NCI-H748 (cell line): ENCODE measurements around the gene CACNA1C.

ENCODE experiments used
- DNase-seq: peaks from one replicate; lab custom pipeline; 2025; ENCODE audit not compliant: unreplicated experiment; lab: John Stamatoyannopoulos, UW

CACNA1C gene

DNA sequence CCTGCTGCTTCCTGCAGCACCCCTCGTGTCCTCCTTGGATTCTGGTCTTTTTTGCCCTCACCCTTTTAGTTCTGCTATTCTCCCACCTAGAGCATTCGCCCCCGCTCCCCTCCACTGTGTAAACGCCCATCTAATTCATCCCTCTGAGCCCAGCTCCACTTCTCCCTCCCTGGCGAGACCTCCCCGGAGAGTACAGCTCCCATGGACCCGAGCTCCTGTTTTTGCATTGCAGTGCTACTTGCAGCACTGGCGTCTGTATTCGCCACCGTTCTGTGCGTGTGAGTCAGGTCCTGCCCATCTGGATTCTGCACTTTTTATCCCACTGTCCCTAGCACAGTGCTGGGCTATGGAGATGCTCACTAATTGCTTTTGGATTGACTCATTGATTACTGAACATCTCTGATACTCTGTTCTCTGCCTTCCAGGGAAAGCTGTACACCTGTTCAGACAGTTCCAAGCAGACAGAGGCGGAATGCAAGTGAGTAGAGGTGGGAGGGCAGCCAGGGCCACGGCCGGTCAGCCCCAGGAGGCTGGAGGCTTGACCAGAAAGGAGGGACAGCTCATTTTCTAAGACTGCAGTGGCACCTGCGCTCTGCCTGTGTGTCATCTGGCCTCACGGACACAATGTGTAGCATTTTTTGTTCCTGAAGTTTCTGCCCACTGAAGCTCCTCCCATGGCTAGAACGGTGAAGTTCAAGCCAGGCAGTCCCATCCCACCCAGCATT, 553.6 kb downstream of the CACNA1C start:
- DNase-seq: no peak

DNA sequence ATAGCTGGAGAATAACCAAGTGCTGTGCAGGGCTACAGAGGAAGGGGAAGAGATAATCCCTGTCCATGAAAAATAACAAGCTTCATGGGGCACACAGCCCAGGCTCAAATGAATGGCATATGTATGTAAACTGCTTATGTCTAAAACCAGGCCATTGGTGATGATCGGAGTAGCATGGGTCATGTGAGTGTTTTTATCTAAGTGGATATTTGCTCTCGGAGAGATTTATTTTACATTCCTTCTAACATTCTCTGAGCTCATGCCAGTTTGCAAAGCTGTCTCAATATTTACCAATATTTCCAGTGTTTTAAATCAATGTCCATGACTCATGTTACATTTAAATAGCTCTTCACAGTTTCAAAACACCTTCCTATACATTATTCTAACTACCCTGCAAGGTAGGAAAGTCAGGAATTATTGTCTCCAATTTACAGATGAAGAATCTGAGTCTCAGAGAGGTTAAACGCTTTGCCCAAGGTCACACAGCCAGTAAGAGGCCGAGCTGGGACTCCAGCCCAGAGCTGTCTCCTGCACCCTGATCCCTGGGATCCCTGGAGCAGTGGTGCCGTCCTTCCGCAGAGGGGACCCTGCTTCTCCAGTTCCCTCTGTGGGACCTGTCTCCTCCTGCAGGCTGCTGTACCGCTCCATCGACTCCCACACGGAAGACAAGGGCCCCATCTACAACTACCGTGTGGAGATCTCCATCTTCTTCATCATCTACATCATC, 555.3 kb downstream of the CACNA1C start:
- DNase-seq: no peak

DNA sequence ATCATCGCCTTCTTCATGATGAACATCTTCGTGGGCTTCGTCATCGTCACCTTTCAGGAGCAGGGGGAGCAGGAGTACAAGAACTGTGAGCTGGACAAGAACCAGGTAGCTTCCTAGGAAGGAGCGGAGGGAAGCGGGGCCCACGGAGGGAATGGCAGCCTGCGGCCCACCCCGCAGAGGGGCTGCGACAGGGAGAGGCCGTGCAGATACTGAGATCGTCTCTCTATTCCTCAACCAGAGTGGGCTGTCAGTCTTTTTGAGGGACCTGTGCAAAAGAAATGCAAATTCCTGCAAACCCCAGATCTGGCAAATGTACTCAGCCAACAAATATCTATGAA, 555.8 kb downstream of the CACNA1C start:
- DNase-seq: no peak

DNA sequence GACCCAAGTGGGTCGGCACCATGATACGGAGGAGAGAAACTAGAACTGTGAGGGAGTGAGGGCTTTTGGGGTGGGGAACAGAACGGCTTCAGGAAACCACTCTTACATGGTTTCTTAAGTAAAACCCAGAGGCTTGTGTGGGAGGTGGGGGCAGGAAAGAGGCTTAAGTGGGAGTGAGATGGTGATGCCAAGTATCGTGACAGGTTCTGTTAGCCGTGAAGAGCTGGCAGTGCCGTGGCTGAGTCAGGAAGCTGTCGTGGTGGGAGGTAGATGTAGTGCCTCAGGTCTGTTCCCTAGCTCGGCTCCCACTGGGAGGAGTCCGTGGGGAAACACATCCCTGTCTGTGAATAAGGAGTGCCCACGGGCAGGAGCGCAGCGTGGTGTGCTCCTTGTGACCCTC, 556.2 kb downstream of the CACNA1C start:
- DNase-seq: no peak

- DNase-seq: no peak
These were observed 557.6 kb downstream of the CACNA1C start for GRCh38 chr12:2610358-2610757.

DNA sequence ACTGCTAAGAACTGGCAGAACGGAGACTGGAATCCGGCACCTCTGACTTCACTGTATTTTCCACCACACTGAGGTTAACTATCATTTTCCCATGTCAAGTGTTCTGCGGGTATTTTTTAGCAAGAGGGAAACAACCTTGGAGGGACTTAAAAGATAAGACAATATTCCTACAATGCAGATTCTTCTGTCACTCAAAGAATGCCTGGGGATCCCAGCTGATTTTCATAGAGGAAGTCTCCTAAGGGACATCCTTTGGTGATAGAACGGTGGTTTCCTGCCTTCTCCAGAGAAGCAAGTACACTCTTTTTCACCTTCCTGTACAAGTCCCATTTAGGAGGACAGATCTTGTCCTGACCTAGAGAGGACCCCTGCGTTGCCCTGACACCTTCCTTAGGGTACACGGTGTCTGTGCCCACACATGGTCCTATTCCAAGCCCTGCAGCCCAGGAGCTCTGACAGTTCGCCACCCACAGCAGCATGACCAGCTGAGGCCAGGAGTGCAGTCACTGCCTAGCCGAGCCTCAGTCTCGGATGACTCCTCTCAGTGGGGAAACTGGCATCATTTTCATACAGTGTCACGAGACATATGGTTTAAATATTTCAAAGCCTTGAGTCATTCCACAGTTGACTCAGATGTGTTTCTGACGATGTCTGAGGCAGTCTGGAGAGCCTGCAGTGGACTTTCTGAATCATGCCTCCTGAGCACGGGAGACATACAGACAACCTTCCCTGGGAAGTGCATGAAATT, 560.7 kb downstream of the CACNA1C start:
- DNase-seq: no peak

DNA sequence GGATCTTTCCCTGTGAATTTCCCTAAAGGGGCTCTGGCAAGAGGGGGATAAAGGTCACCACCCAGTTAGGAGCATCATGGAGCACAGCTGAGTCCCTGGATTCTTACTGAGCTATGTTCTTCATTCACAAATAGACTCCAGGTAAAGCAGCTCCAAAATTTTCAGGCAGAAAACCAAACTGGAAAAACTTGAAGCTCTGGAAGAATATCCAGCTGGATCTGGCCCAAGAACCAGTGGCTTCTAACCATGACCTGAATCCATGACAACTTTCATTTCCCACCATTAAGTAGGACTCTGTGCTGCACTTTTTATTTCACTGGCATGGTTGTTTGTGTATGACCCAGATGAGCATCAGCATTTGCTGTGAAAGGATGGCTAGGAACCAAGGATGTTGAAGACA, 561.6 kb downstream of the CACNA1C start:
- no peak for DNase-seq

- DNase-seq: no peak
These were observed 563.0 kb downstream of the CACNA1C start for GRCh38 chr12:2615665-2616402.

DNA sequence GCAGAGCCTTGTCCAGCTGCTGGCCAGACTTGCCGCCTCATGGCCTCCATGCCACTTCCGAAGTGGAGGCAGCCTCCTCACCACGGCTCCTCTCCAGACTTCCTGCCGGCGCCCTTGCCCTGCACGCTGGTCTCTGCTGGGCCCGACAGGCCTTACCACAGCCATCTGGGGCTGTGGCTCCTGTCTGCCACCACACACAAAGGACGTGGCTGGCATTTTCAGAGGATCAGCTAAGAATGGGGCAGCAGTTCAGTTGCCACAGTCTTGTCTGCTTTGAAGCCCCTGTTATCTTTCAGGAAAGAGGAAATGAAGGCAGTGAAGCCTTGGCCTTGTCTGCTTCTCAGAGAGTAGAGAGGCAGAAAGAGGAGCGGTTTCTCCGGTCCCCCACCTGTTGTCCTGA, 564.0 kb downstream of the CACNA1C start:
- DNase-seq: no peak

DNA sequence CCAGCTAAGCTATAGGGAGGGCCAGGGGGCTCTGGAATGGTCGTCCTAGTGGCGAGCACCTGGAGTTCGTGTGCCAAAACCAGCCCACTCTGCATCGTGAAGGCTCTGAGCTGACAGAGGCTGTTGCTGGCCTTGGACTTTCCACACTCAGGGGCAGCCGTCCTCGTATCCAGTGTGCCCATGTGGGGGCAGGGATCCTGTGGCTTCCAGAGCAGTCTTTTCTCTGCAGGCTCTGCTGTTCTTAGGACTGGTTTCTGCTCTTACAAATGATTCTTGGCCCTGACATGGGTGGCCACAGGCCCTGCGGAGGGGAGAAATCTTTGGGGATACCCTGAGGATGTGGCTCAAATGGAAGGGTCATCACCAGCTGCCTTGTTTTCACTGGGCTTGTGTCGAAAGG, 564.6 kb downstream of the CACNA1C start:
- no peak for DNase-seq

GRCh38 chr12:2618291-2618995, 565.7 kb downstream of the CACNA1C start:
- DNase-seq: no peak

GRCh38 chr12:2619136-2619535, 566.3 kb downstream of the CACNA1C start:
- DNase-seq: no peak

GRCh38 chr12:2622460-2622859, 569.7 kb downstream of the CACNA1C start:
- DNase-seq: no peak

- DNase-seq: no peak
These were observed 570.7 kb downstream of the CACNA1C start for GRCh38 chr12:2623472-2623871.

GRCh38 chr12:2624543-2625288, 571.9 kb downstream of the CACNA1C start:
- DNase-seq: peak; percentile 3

GRCh38 chr12:2625289-2625612, 572.5 kb downstream of the CACNA1C start:
- no peak for DNase-seq

DNA sequence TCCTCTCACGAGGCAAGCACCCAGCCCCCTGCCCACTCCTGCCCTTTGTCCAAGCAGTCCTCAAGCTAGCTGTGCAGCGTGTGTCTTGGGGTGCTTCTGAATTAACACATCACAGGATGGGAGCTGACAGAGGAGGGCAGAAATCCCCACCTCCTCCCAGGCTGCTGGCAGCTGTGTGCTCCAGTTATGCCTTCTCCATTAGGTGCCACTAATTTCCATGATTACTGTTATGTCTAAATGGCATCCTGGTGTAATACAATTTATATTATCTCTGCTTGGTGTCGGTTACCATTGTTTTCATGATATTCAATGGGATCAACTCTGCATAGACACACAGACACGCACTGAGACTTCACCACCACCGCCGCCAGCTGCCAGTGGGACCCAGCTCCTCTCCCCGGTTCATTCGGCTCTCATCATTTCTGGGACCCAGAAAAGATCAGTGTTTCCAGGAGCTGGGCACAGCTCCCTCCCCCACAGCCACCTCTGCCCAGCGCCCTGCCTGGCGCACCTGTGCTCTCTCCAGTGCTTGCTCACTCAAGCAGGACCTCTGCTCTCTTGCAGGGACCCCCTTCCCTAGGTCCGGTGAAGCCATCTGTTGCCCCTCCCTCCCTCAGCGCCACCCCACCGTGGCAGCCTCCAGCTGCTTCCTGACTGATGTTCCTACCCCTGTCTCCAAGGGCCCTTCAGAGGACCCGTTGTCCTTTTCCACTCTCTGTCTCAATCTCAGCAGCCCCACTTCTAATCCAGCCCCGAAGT, 574.5 kb downstream of the CACNA1C start:
- peak; percentile 39 for DNase-seq

DNA sequence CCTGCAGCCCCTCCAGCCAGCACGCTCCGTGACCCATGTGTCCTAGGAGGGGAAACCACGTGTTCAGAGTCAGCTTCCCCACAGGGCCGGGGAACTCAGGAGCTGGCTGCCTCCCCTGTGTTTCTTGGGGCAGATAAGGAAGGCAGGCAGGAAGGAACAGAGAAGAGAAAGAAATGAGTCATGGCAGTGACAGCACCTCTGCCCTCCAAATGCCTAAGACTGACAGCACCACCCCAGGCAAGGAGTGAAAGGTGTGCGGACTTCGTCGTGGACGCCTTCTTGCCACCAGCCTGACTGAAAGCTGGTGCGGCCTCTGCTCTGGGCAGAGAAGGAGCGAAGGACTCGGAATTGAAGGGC, 575.0 kb downstream of the CACNA1C start:
- DNase-seq: no peak

DNA sequence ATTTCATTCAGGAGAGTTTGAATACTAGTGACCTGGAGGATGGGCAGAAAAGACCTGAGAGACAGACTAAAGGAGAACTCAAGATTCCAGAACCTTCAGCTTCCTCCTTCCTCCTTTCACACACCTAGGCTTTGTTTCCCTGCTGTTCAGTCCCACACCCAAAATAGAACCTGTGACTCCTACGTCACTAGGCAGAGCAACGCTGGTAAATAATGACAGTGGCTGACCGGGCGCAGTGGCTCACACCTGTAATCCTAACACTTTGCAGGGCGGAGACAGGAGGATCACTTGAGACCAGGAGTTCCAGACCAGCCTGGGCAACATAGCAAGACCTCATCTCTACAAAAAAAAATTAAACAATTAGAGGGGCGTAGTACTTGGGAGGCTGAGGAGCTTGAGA, 575.6 kb downstream of the CACNA1C start:
- DNase-seq: no peak

DNA sequence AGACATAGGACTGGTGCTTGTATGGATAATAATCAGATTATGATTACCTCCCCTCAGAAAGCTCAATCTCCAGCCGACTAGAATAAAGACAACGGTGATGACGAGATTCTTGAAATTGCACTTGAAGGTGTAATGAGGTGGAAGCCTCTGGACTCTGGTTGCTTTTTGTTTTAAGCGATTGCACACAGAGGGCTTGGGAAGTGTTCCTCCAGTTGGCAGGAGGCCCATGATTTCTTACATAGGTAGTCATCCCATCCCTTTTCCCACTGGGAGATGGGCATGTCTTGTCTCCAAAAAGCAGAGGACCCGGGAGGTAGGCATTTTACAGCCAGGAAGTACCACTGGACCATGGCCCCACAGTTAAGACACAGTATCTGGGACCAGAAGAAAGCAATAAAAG, 576.3 kb downstream of the CACNA1C start:
- no peak for DNase-seq
